BLaER1 (cell line): Measurements from ENCODE around the gene RBFOX2.

Source experiments
- H3K27ac ChIP-seq: shearing (Covaris generic); formaldehyde crosslinking; 2 replicates; pipeline ENCODE4 v1.8.1; 2022
- H3K27me3 ChIP-seq: shearing (Covaris generic); formaldehyde crosslinking; 2 replicates; pipeline ENCODE4 v1.8.1; 2022
- H3K36me3 ChIP-seq: shearing (Covaris generic); formaldehyde crosslinking; 2 replicates; pipeline ENCODE4 v1.8.1; 2022
- H3K4me1 ChIP-seq: shearing (Covaris generic); formaldehyde crosslinking; 2 replicates; pipeline ENCODE4 v1.8.1; 2022
- H3K4me2 ChIP-seq: shearing (Covaris generic); formaldehyde crosslinking; 2 replicates; pipeline ENCODE4 v1.8.1; 2022
- H3K4me3 ChIP-seq: shearing (Covaris generic); formaldehyde crosslinking; 2 replicates; pipeline ENCODE4 v1.8.1; 2022
- H3K9ac ChIP-seq: shearing (Covaris generic); formaldehyde crosslinking; 2 replicates; pipeline ENCODE4 v1.8.1; 2022
- H3K9me3 ChIP-seq: shearing (Covaris generic); formaldehyde crosslinking; 2 replicates; pipeline ENCODE4 v1.8.1; 2022
- H4K20me1 ChIP-seq: shearing (Covaris generic); formaldehyde crosslinking; 2 replicates; pipeline ENCODE4 v1.8.1; 2022
- Cebpa-rat ChIP-seq: shearing (Covaris generic); IDR thresholded peaks from 2 replicates; pipeline ENCODE4 v1.8.1; 2022

Gene RBFOX2

GRCh38 chr22:35894464-35894878 lies 134.2 kb downstream of the RBFOX2 start:
- no peaks in the 10 kb centered on the region; the same call in 1 of the 2 replicates for H3K4me1 ChIP-seq

DNA sequence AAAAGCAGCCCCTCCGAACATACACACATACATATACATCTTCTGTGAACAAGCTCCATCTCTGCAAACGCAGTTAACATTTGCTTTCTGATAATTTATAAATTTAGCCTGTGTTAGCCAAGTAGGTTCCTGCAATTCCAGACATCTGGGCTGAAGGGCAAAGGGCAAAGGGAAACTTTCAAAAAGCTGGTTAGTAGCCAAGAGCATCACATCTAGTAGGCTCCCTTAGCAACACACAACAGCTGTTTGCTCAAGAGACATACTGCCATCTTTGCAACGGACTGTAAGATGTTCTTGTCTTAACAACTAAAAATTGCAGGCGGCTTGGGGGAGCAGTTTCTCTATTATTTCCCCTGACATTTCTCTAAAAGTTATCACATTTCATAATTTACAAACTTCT lies 134.9 kb downstream of the RBFOX2 start:
- no peaks in the 10 kb centered on the region for H4K20me1 ChIP-seq
- no peak overlapping the region for H3K27ac ChIP-seq
- no peaks in the 10 kb centered on the region for H3K9me3 ChIP-seq
- TF ChIP-seq Cebpa-rat = no peak
- no peaks in the 10 kb centered on the region for H3K36me3 ChIP-seq
- no peaks in the 10 kb centered on the region for H3K27me3 ChIP-seq
- no peak overlapping the region for H3K4me3 ChIP-seq
- no peak overlapping the region for H3K4me2 ChIP-seq
- H3K4me1 ChIP-seq = no peaks in the 10 kb centered on the region; the same call in 1 of the 2 replicates
- no peak overlapping the region for H3K9ac ChIP-seq

More at GRCh38 chr22:35894464-35894878, 134.2 kb downstream of the RBFOX2 start:
- Histone ChIP-seq H3K36me3 (no peaks in the 10 kb centered on the region), H3K4me2 (no peak overlapping the region), H4K20me1 (no peaks in the 10 kb centered on the region), H3K9me3 (no peaks in the 10 kb centered on the region), H3K4me3 (no peak overlapping the region), H3K27me3 (no peaks in the 10 kb centered on the region), H3K27ac (no peak overlapping the region), H3K9ac (no peak overlapping the region)
- no peak for TF ChIP-seq Cebpa-rat

DNA sequence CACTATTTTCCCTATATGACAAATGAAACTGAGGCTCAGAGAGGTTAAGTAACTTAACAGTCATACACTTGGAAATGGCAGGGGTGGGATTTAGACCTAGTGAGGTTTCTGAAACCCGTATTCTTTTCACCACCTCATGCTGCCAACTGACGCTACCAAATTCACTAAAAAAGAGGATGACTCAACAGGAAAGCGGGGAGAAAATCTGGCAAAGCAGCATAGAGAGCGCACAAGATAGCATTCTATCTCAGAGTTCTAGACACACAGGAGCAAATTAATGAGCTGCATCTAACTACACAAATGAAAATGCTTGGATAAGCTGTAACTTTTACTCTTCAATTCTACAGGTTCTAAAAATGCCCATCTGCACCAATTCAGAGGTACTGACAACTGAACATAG lies 136.4 kb downstream of the RBFOX2 start:
- no peak for TF ChIP-seq Cebpa-rat
- H3K4me3 ChIP-seq = no peak overlapping the region
- no peak overlapping the region for H3K9ac ChIP-seq
- no peaks in the 10 kb centered on the region for H3K36me3 ChIP-seq
- H4K20me1 ChIP-seq = no peaks in the 10 kb centered on the region
- no peak overlapping the region for H3K27ac ChIP-seq
- no peaks in the 10 kb centered on the region for H3K27me3 ChIP-seq
- H3K4me2 ChIP-seq = no peak overlapping the region
- no peaks in the 10 kb centered on the region for H3K9me3 ChIP-seq
- H3K4me1 ChIP-seq = no peaks in the 10 kb centered on the region; the same call in 1 of the 2 replicates

- no peak for TF ChIP-seq Cebpa-rat
- H3K36me3 ChIP-seq = no peaks in the 10 kb centered on the region
- H3K4me2 ChIP-seq = no peak overlapping the region
- H3K4me1 ChIP-seq = no peaks in the 10 kb centered on the region; the same call in 1 of the 2 replicates
- H3K4me3 ChIP-seq = no peak overlapping the region
- no peak overlapping the region for H3K27ac ChIP-seq
- H3K9me3 ChIP-seq = no peaks in the 10 kb centered on the region
- H3K27me3 ChIP-seq = no peaks in the 10 kb centered on the region
- H4K20me1 ChIP-seq = no peaks in the 10 kb centered on the region
- no peak overlapping the region for H3K9ac ChIP-seq
Observed at GRCh38 chr22:35891442-35891841, 137.2 kb downstream of the RBFOX2 start.

GRCh38 chr22:35889071-35889470 lies 139.6 kb downstream of the RBFOX2 start:
- Histone ChIP-seq H4K20me1 (no peaks in the 10 kb centered on the region), H3K4me1 (no peaks in the 10 kb centered on the region; the same call in 1 of the 2 replicates), H3K9ac (no peak overlapping the region), H3K4me2 (no peak overlapping the region), H3K4me3 (no peak overlapping the region), H3K9me3 (no peaks in the 10 kb centered on the region), H3K27ac (no peak overlapping the region), H3K36me3 (no peaks in the 10 kb centered on the region), H3K27me3 (no peaks in the 10 kb centered on the region)
- TF ChIP-seq Cebpa-rat = no peak

DNA sequence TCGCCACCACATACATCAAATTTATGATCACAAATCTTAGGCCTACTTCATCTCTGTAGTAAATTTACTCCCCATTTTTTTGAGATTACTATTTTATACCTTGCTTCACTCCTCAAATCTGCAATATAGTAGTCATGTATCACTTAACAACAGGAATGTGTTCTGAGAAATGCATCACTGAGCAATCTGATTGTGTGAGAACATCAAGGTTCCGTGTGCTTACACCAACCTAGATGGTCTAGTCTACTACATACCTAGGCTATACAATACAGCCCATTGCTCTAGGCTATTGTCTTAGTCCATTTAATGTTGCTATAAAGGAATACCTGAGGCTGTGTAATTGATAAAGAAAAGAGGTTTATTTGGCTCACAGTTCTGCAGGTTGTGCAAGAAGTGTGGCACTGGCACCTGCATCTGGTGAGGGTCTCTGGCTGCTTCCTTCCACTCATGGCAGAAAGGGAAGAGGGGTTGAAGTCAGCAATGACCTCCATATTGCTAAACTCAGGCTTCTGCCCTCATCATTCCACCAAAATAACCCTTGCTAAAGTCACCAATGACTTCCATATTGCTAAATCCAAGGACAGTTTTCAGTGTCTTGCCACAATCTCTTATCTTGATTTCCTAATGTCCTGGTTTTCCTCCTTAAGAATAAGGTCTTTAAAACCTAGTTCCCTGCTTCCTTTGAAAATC lies 140.3 kb downstream of the RBFOX2 start:
- Histone ChIP-seq H3K36me3 (no peaks in the 10 kb centered on the region), H4K20me1 (no peaks in the 10 kb centered on the region), H3K27ac (no peak overlapping the region), H3K9ac (no peak overlapping the region), H3K9me3 (no peaks in the 10 kb centered on the region), H3K27me3 (no peaks in the 10 kb centered on the region), H3K4me3 (no peak overlapping the region), H3K4me1 (peaks cover 1% of the 10 kb centered on the region), H3K4me2 (no peak overlapping the region)
- no peak for TF ChIP-seq Cebpa-rat

- no peak overlapping the region for H3K4me2 ChIP-seq
- H3K4me3 ChIP-seq = no peak overlapping the region
- no peaks in the 10 kb centered on the region for H3K27me3 ChIP-seq
- no peak overlapping the region for H3K27ac ChIP-seq
- peaks cover 9% of the 10 kb centered on the region for H3K4me1 ChIP-seq
- no peak for TF ChIP-seq Cebpa-rat
- no peaks in the 10 kb centered on the region for H3K9me3 ChIP-seq
- H4K20me1 ChIP-seq = no peaks in the 10 kb centered on the region
- no peaks in the 10 kb centered on the region for H3K36me3 ChIP-seq
- no peak overlapping the region for H3K9ac ChIP-seq
Observed at GRCh38 chr22:35887296-35887875, 141.2 kb downstream of the RBFOX2 start.

GRCh38 chr22:35886309-35886708 lies 142.3 kb downstream of the RBFOX2 start:
- H3K36me3 ChIP-seq = no peaks in the 10 kb centered on the region
- H3K9me3 ChIP-seq = no peaks in the 10 kb centered on the region
- H3K4me2 ChIP-seq = no peak overlapping the region
- H3K9ac ChIP-seq = no peak overlapping the region
- no peaks in the 10 kb centered on the region for H4K20me1 ChIP-seq
- H3K27me3 ChIP-seq = no peaks in the 10 kb centered on the region
- no peak for TF ChIP-seq Cebpa-rat
- H3K27ac ChIP-seq = no peak overlapping the region
- peaks cover 9% of the 10 kb centered on the region for H3K4me1 ChIP-seq
- no peak overlapping the region for H3K4me3 ChIP-seq

DNA sequence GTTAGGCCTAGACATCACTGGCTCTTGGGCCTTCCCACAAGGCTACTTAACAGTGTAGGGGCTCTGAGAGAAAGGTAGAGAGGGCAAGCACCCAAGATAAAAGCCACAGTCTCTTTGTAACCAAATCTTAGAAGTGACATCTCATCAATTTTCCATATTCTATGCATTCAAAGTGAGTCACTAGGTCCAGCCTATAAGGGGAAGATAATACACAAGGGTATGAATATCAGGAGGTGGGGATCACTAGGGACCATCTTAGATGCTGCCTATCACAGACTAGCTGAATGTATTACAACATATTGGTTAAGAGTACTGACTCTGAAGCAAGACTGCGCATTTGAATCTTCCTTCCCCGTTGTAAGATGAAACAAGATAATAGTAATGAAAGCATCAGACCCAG lies 144.1 kb downstream of the RBFOX2 start:
- no peak overlapping the region for H3K4me3 ChIP-seq
- no peak overlapping the region for H3K27ac ChIP-seq
- H4K20me1 ChIP-seq = no peaks in the 10 kb centered on the region
- peaks cover 13% of the 10 kb centered on the region for H3K4me1 ChIP-seq
- no peak overlapping the region for H3K9ac ChIP-seq
- no peaks in the 10 kb centered on the region for H3K9me3 ChIP-seq
- TF ChIP-seq Cebpa-rat = no peak
- no peaks in the 10 kb centered on the region for H3K36me3 ChIP-seq
- no peaks in the 10 kb centered on the region for H3K27me3 ChIP-seq
- H3K4me2 ChIP-seq = no peak overlapping the region

- Histone ChIP-seq H3K4me3 (no peak overlapping the region), H3K36me3 (no peaks in the 10 kb centered on the region), H3K4me1 (peaks cover 13% of the 10 kb centered on the region), H3K9me3 (no peaks in the 10 kb centered on the region), H3K27ac (no peak overlapping the region), H4K20me1 (no peaks in the 10 kb centered on the region), H3K27me3 (no peaks in the 10 kb centered on the region), H3K9ac (no peak overlapping the region), H3K4me2 (peak overlapping the region; percentile 36)
- TF ChIP-seq Cebpa-rat = no peak
Observed at GRCh38 chr22:35883031-35883620, 145.5 kb downstream of the RBFOX2 start.
